Ishikawa (cell line): ENCODE measurements around the gene KCNQ1.

Experiments
- CEBPB ChIP-seq: IDR thresholded peaks from 2 replicates; pipeline ENCODE4 v1.6.1; 2012
- CREB1 ChIP-seq: IDR thresholded peaks from 2 replicates; pipeline ENCODE4 v1.6.1; 2012; ENCODE audit warnings: low read depth
- EGR1 ChIP-seq: IDR thresholded peaks from 2 replicates; pipeline ENCODE4 v1.6.1; 2012
- EP300 ChIP-seq: IDR thresholded peaks from 2 replicates; pipeline ENCODE4 v1.6.1; 2012; ENCODE audit warnings: borderline replicate concordance
- FOXM1 ChIP-seq: IDR thresholded peaks from 2 replicates; pipeline ENCODE4 v1.6.1; 2012; ENCODE audit warnings: low read depth, borderline replicate concordance
- MAX ChIP-seq: IDR thresholded peaks from 2 replicates; pipeline ENCODE4 v1.6.1; 2012
- NFIC ChIP-seq: IDR thresholded peaks from 2 replicates; pipeline ENCODE4 v1.6.1; 2012
- RAD21 ChIP-seq: IDR thresholded peaks from 2 replicates; pipeline ENCODE4 v1.6.1; 2012; ENCODE audit warnings: low read depth
- TAF1 ChIP-seq: IDR thresholded peaks from 2 replicates; pipeline ENCODE4 v1.6.1; 2012; ENCODE audit warnings: low read depth, mild to moderate bottlenecking
- TCF12 ChIP-seq: IDR thresholded peaks from 2 replicates; pipeline ENCODE4 v1.6.1; 2012; ENCODE audit warnings: low read depth
- TEAD4 ChIP-seq: IDR thresholded peaks from 2 replicates; pipeline ENCODE4 v1.6.1; 2012
- YY1 ChIP-seq: IDR thresholded peaks from 2 replicates; pipeline ENCODE4 v1.6.1; 2012; ENCODE audit warnings: low read depth
- ZBTB7A ChIP-seq: IDR thresholded peaks from 2 replicates; pipeline ENCODE4 v1.6.1; 2012; ENCODE audit warnings: low read depth
- TF ChIP-seq, protein P1 (sequence below): IDR thresholded peaks from 2 replicates; pipeline ENCODE4 v1.6.1; 2012; ENCODE audit warnings: low read depth, mild to moderate bottlenecking
- TF ChIP-seq, protein P2 (sequence below): IDR thresholded peaks from 2 replicates; pipeline ENCODE4 v1.6.1; 2012

The KCNQ1 gene

GRCh38 chr11:2585566-2586086 lies 140.8 kb downstream of the KCNQ1 start:
- TF ChIP-seq, protein P1, sequence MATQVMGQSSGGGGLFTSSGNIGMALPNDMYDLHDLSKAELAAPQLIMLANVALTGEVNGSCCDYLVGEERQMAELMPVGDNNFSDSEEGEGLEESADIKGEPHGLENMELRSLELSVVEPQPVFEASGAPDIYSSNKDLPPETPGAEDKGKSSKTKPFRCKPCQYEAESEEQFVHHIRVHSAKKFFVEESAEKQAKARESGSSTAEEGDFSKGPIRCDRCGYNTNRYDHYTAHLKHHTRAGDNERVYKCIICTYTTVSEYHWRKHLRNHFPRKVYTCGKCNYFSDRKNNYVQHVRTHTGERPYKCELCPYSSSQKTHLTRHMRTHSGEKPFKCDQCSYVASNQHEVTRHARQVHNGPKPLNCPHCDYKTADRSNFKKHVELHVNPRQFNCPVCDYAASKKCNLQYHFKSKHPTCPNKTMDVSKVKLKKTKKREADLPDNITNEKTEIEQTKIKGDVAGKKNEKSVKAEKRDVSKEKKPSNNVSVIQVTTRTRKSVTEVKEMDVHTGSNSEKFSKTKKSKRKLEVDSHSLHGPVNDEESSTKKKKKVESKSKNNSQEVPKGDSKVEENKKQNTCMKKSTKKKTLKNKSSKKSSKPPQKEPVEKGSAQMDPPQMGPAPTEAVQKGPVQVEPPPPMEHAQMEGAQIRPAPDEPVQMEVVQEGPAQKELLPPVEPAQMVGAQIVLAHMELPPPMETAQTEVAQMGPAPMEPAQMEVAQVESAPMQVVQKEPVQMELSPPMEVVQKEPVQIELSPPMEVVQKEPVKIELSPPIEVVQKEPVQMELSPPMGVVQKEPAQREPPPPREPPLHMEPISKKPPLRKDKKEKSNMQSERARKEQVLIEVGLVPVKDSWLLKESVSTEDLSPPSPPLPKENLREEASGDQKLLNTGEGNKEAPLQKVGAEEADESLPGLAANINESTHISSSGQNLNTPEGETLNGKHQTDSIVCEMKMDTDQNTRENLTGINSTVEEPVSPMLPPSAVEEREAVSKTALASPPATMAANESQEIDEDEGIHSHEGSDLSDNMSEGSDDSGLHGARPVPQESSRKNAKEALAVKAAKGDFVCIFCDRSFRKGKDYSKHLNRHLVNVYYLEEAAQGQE: no peak
- TF ChIP-seq EP300: no peak
- no peak for TF ChIP-seq CEBPB
- no peak for TF ChIP-seq MAX
- TF ChIP-seq, protein P2, sequence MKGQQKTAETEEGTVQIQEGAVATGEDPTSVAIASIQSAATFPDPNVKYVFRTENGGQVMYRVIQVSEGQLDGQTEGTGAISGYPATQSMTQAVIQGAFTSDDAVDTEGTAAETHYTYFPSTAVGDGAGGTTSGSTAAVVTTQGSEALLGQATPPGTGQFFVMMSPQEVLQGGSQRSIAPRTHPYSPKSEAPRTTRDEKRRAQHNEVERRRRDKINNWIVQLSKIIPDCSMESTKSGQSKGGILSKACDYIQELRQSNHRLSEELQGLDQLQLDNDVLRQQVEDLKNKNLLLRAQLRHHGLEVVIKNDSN: no peak

DNA sequence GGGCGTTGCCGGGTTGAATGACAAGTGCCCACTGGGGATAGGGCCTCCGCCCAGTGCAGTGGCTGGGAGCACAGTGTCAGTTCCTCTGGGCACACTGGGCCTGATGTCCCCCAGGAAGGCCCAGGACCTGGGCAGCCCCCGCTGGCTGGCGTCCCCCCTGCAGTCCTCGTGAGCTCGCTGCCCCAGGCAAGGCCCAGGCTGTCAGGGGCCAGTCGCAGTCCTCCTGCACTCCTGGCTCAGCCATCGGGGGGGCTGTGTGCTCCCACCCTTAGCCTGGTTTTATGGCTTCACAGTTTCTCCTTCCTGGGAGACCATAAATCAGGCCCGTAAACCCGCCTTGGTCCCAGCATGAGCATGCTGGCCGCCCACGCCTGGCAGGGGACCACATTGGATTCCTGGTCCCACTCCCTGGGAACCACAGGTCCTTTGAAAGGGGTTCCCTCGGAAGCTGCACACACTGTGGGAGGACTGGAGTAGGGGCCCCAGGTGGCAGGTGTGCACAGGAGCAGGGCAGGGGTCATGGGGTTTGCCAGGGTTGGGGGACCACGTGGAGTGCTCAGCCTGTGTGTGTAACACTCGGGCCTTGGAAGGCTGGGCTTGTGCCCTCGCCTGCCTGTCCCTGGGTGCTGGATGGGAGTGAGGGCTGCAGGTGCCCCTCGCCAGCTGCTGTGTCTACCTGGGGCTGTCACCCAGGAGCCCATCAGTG lies 141.4 kb downstream of the KCNQ1 start:
- TF ChIP-seq RAD21: no peak
- peak; percentile 86 for TF ChIP-seq EGR1

- TF ChIP-seq FOXM1 (no peak), CEBPB (no peak), NFIC (no peak), TEAD4 (no peak), MAX (no peak), TAF1 (no peak), TCF12 (no peak), CREB1 (no peak), EGR1 (no peak), ZBTB7A (no peak), RAD21 (no peak), EP300 (no peak), YY1 (no peak)
- TF ChIP-seq, protein P2: no peak
- TF ChIP-seq, protein P1: no peak
Observed at GRCh38 chr11:2586793-2587131, 142.0 kb downstream of the KCNQ1 start.

- TF ChIP-seq CEBPB: no peak
- no peak for TF ChIP-seq ZBTB7A
- TF ChIP-seq RAD21: no peak
- TF ChIP-seq MAX: no peak
- TF ChIP-seq TEAD4: no peak
- TF ChIP-seq YY1: no peak
- no peak for TF ChIP-seq FOXM1
- TF ChIP-seq, protein P2: no peak
- TF ChIP-seq TCF12: no peak
- TF ChIP-seq NFIC: no peak
- TF ChIP-seq CREB1: no peak
- no peak for TF ChIP-seq EGR1
Observed at GRCh38 chr11:2587132-2587930, 142.5 kb downstream of the KCNQ1 start.

- TF ChIP-seq TEAD4 (no peak), RAD21 (no peak), EP300 (no peak)
Observed at GRCh38 chr11:2587976-2588748, 143.4 kb downstream of the KCNQ1 start.
